IMR-90 (cell line): ENCODE measurements around the gene HSPG2. TPM values are rescaled to one million over a fixed set of nuclear protein-coding genes. Genes with fewer than 3 reads are reported as not detected.

Experiments
- ATAC-seq: fragments of 200-7000 bp; cut with Tn5 transposase; 2 replicates; pipeline ENCODE4 v1.9.1; 2020; ENCODE audit warnings: low read depth, mild to moderate bottlenecking, moderate library complexity
- BruUV-seq: library from RNA; stranded (reverse); fragments of 400-500 nt; replicated peaks from 2 replicates; lab custom pipeline; 2021; lab: Mats Ljungman, UMichigan
- CTCF ChIA-PET: fragments of 300-600 bp; formaldehyde crosslinking; extraction: SDS; loops from one replicate; lab custom pipeline; 2021; ENCODE audit warnings: antibody characterized with exemption; lab: Yijun Ruan, JAX
- POLR2A ChIA-PET: fragments of 300-600 bp; sonication (Branson Sonifier 250); formaldehyde crosslinking; loops from one replicate; lab custom pipeline; 2022; ENCODE audit warnings: antibody characterized with exemption; ENCODE audit not compliant: unreplicated experiment; lab: Charles Lee
- DNase-seq: peaks from one replicate; pipeline ENCODE4 v3.0.0; 2013
- H2AFZ ChIP-seq: replicated peaks from 2 replicates; pipeline ENCODE3; 2013; ENCODE audit warnings: low read length, mild to moderate bottlenecking; ENCODE audit not compliant: poor library complexity
- H2AK5ac ChIP-seq: 2 replicates; pipeline ENCODE4 v1.6.1; 2013; ENCODE audit warnings: low read depth, low read length, inconsistent platforms
- H2AK9ac ChIP-seq: replicated peaks from 2 replicates; pipeline ENCODE3; 2013; ENCODE audit warnings: mild to moderate bottlenecking, low read depth, low read length, moderate library complexity; ENCODE audit not compliant: poor library complexity
- H2BK120ac ChIP-seq: 2 replicates; pipeline ENCODE4 v1.6.1; 2013; ENCODE audit warnings: low read depth, low read length, inconsistent platforms
- H2BK15ac ChIP-seq: 3 replicates; pipeline ENCODE4 v1.6.1; 2013; ENCODE audit warnings: low read depth, low read length, inconsistent platforms
- H2BK20ac ChIP-seq: 2 replicates; pipeline ENCODE4 v1.6.1; 2013; ENCODE audit warnings: low read depth, mild to moderate bottlenecking, inconsistent platforms, low read length, moderate library complexity
- H2BK5ac ChIP-seq: 2 replicates; pipeline ENCODE4 v1.6.1; 2013; ENCODE audit warnings: mild to moderate bottlenecking, low read depth, low read length, inconsistent platforms; ENCODE audit not compliant: poor library complexity, severe bottlenecking
- H3K14ac ChIP-seq: replicated peaks from 2 replicates; pipeline ENCODE4 v1.6.1; 2013; ENCODE audit warnings: low read depth, low read length, inconsistent platforms
- H3K18ac ChIP-seq: 2 replicates; pipeline ENCODE4 v1.6.1; 2013; ENCODE audit warnings: low read depth, low read length, control low read depth
- H3K23ac ChIP-seq: 2 replicates; pipeline ENCODE4 v1.6.1; 2013; ENCODE audit warnings: low read depth, low read length, inconsistent platforms
- H3K27ac ChIP-seq: 2 replicates; pipeline ENCODE4 v1.5.1; 2013; ENCODE audit warnings: mild to moderate bottlenecking, control low read depth, low read length; ENCODE audit not compliant: insufficient read depth
- H3K27me3 ChIP-seq: 2 replicates; pipeline ENCODE4 v1.6.1; 2013; ENCODE audit warnings: low read length; ENCODE audit not compliant: control insufficient read depth, insufficient read depth
- H3K36me3 ChIP-seq: 2 replicates; pipeline ENCODE4 v1.6.1; 2013; ENCODE audit warnings: low read length, mixed read lengths; ENCODE audit not compliant: control insufficient read depth, insufficient read depth
- H3K4ac ChIP-seq: 2 replicates; pipeline ENCODE4 v1.6.1; 2013; ENCODE audit warnings: low read depth, low read length, inconsistent platforms
- H3K4me1 ChIP-seq: 2 replicates; pipeline ENCODE4 v1.6.1; 2013; ENCODE audit warnings: low read length, mixed read lengths; ENCODE audit not compliant: control insufficient read depth, insufficient read depth
- H3K4me2 ChIP-seq: 2 replicates; pipeline ENCODE4 v1.6.1; 2013; ENCODE audit warnings: low read depth, mild to moderate bottlenecking, control low read depth, low read length, moderate library complexity
- H3K4me3 ChIP-seq: 2 replicates; pipeline ENCODE4 v1.5.1; 2013; ENCODE audit warnings: low read depth, mild to moderate bottlenecking, control low read depth, low read length, moderate library complexity; ENCODE audit not compliant: insufficient read depth
- H3K56ac ChIP-seq: 2 replicates; pipeline ENCODE4 v1.6.1; 2013; ENCODE audit warnings: low read length, inconsistent platforms; ENCODE audit not compliant: insufficient read depth; ENCODE audit errors: extremely low read depth
- H3K79me1 ChIP-seq, 2 experiments: 2 replicates each; pipeline ENCODE4 v1.6.1; 2013; ENCODE audit warnings: low read length in 2 of 2, inconsistent platforms in 1 of 2, low read depth in 1 of 2
- H3K9ac ChIP-seq: 2 replicates; pipeline ENCODE4 v1.6.1; 2013; ENCODE audit warnings: low read depth, low read length, control low read depth
- H3K9me1 ChIP-seq: 2 replicates; pipeline ENCODE4 v1.6.1; 2013; ENCODE audit warnings: low read length, inconsistent platforms; ENCODE audit not compliant: insufficient read depth
- H3K9me3 ChIP-seq: 2 replicates; pipeline ENCODE4 v1.6.1; 2013; ENCODE audit warnings: low read length; ENCODE audit not compliant: control insufficient read depth, insufficient read depth
- H4K20me1 ChIP-seq: 2 replicates; pipeline ENCODE4 v1.6.1; 2013; ENCODE audit warnings: low read length, inconsistent platforms; ENCODE audit not compliant: insufficient read depth
- H4K5ac ChIP-seq: 2 replicates; pipeline ENCODE4 v1.6.1; 2013; ENCODE audit warnings: mild to moderate bottlenecking, low read depth, low read length, control low read depth
- H4K8ac ChIP-seq, 2 experiments: 2 replicates each; pipeline ENCODE4 v1.6.1; 2013; ENCODE audit warnings: low read depth in 2 of 2, low read length in 2 of 2, control low read depth in 1 of 2, inconsistent platforms in 1 of 2
- H4K91ac ChIP-seq: 2 replicates; pipeline ENCODE4 v1.6.1; 2013; ENCODE audit warnings: low read depth, low read length, inconsistent platforms; ENCODE audit not compliant: insufficient read depth
- CEBPB ChIP-seq: IDR thresholded peaks from 2 replicates; pipeline ENCODE4 v1.6.1; 2012; ENCODE audit warnings: low read depth, low read length, improper control_type of control experiment
- CHD1 ChIP-seq: IDR thresholded peaks from 2 replicates; pipeline ENCODE4 v1.6.1; 2012; ENCODE audit warnings: low read depth, low read length, improper control_type of control experiment
- CTCF ChIP-seq: conservative IDR thresholded peaks from 2 replicates; pipeline ENCODE4 v1.5.1; 2012; ENCODE audit warnings: mild to moderate bottlenecking, low read depth, low read length, improper control_type of control experiment
- FOS ChIP-seq: fragments of 150-350 bp; IDR thresholded peaks from 2 replicates; pipeline ENCODE4 v1.6.1; 2016; ENCODE audit warnings: low read depth, low read length
- MAFK ChIP-seq: IDR thresholded peaks from 2 replicates; pipeline ENCODE4 v1.6.1; 2012; ENCODE audit warnings: low read depth, low read length, improper control_type of control experiment
- MAZ ChIP-seq: IDR thresholded peaks from 2 replicates; pipeline ENCODE4 v1.6.1; 2012; ENCODE audit warnings: low read depth, mild to moderate bottlenecking, low read length, improper control_type of control experiment, moderate library complexity, borderline replicate concordance
- NFE2L2 ChIP-seq: fragments of 150-350 bp; IDR thresholded peaks from 2 replicates; pipeline ENCODE4 v1.6.1; 2016; ENCODE audit warnings: low read depth, mild to moderate bottlenecking, low read length
- SMC3 ChIP-seq: fragments of 150-350 bp; IDR thresholded peaks from 2 replicates; pipeline ENCODE4 v1.6.1; 2016; ENCODE audit warnings: low read depth, mild to moderate bottlenecking, antibody characterized with exemption, low read length, moderate library complexity
- USF2 ChIP-seq: fragments of 150-350 bp; IDR thresholded peaks from 2 replicates; pipeline ENCODE4 v1.6.1; 2017; ENCODE audit warnings: mild to moderate bottlenecking, antibody characterized with exemption, low read length, low read depth
- WGBS, 2 experiments: methylation state at CpG; one replicate each; pipeline versions ENCODE4 v1.1.5 to v1.1.7; 2013; ENCODE audit warnings: missing lambda C conversion rate in 2 of 2; ENCODE audit not compliant: insufficient read length in 1 of 2; ENCODE audit errors: extremely low coverage in 2 of 2; 5-methylcytosine and 5-hydroxymethylcytosine counted together
- dilution Hi-C: fragments of 300-500 bp; cut with HindIII; formaldehyde crosslinking; loops from one replicate; pipeline ENCODE4 v1.14.3; 2018; ENCODE audit warnings: low sequenced_read_pairs; ENCODE audit not compliant: unreplicated experiment
- in situ Hi-C: fragments of 300-500 bp; cut with MboI; formaldehyde crosslinking; loops from 3 replicates; pipeline ENCODE4 v1.14.3; 2019; ENCODE audit warnings: low sequenced_read_pairs, inconsistent platforms, mixed read lengths
- intact Hi-C: fragments of 100-400 bp; cut with micrococcal nuclease; formaldehyde crosslinking; loops from 2 replicates; pipeline ENCODE4 v1.10.0; 2022
- polyA plus RNA-seq, 3 experiments: library from polyadenylated mRNA; depleted of rRNA; stranded (reverse); fragments of >200 nt; gene quantifications; 2 replicates each; pipeline ENCODE4 v1.2.3, GENCODE V29; 2012; ENCODE audit warnings: low replicate concordance in 1 of 3
- total RNA-seq: library from RNA; depleted of rRNA; stranded (reverse); fragments of >200 nt; gene quantifications from 2 replicates; pipeline ENCODE4 v1.2.3, GENCODE V29; 2012

Gene HSPG2
- total and polyA plus RNA-seq, 2 of the 4 experiments (the other 2 are of a cell fraction), result 15.8 to 94.0 TPM

- no peak for TF ChIP-seq FOS
Measured at GRCh38 chr1:21855257-21856096, 81.6 kb downstream of the HSPG2 start (continued).

DNA sequence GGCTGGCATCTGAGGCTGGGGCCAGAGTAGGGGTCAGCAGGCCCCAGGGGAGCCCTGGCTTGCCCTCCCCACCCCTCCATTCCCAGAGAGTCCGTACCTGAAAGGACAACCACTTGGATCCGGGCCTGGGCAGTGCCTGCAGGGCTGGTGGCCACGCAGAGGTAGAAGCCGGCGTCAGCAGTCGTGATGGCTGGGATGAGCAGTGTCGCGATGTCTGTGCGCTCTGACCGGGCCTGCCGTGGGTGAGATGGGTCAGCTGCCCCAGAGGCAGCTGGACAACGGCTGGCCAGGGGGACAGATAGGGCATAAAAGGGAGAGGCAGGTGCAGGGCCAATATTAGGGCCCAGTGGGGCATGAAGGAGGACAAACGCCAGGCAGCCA is 82.4 kb downstream of the HSPG2 start:
- Histone ChIP-seq H3K36me3 (peaks cover 86% of the 10 kb centered on the region), H3K14ac (no peak overlapping the region), H3K56ac (no peak overlapping the region), H3K4me2 (no peak overlapping the region), H2BK5ac (no peak overlapping the region), H4K8ac (no peak overlapping the region), H4K91ac (no peak overlapping the region), H3K23ac (no peak overlapping the region), H3K27ac (no peak overlapping the region), H3K4ac (no peak overlapping the region), H2AK9ac (no peak overlapping the region), H4K5ac (no peak overlapping the region), H2BK15ac (no peak overlapping the region), H3K9me3 (no peaks in the 10 kb centered on the region), H4K20me1 (no peaks in the 10 kb centered on the region; the same call in 1 of the 2 replicates), H2BK120ac (no peak overlapping the region), H3K4me1 (no peaks in the 10 kb centered on the region), H2AFZ (no peak overlapping the region), H3K79me1 (peaks cover 4 to 15% of the 10 kb centered on the region in 2 experiments; a peak in 2 of 4 replicates), H3K18ac (no peak overlapping the region), H2AK5ac (no peak overlapping the region), H3K9ac (no peak overlapping the region), H3K27me3 (no peaks in the 10 kb centered on the region), H3K9me1 (no peaks in the 10 kb centered on the region), H3K4me3 (no peak overlapping the region), H2BK20ac (no peak overlapping the region)
- no peak for ATAC-seq
- ChIA-PET CTCF (no interaction called here), POLR2A (no interaction called here)
- TF ChIP-seq USF2 (no peak), MAFK (no peak), CTCF (no peak), NFE2L2 (no peak), FOS (no peak), CHD1 (no peak), CEBPB (no peak), SMC3 (no peak), MAZ (no peak)
- BruUV-seq, result no TSS peak
- in situ Hi-C loops, result no loop called here
- 96% methylated on average over 9 of the region's 13 CpGs; no CpG with 5 or more reads in 1 of the 2 experiments for WGBS, 2 experiments
- intact Hi-C loops, result no loop called here
- dilution Hi-C loops, result no loop called here
- DNase-seq, result no peak
